ENCODE results near the gene ATE1.

DNA sequence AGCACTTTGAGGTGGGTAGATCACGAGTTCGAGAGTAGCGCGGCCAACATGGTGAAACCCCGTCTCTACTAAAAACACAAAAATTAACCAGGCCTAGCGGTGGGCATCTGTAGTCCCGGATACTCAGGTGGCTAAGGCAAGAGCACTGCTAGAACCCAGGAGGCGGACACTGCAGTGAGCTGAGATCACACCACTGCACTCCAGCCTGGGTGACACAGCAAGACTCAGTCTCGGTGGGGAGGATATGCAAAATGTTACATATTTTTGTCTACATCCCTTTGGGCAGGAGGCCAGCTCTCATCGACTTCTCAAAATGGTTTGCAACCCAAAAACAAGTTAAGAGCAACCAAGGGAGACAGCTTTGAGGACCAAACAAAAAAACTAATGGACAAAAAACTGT lies 8.2 kb downstream of the ATE1 start:
- TF ChIP-seq CTCF (IDR thresholded peaks at IDR 0.05): no peak
- TF ChIP-seq POLR2A (IDR thresholded peaks at IDR 0.05): no peak

Measured in sigmoid colon (tissue), 3 donors.